Adipose tissue (tissue), 3 donors: ENCODE results near the gene COL16A1. TPM values are rescaled to one million over a fixed set of nuclear protein-coding genes. Genes with fewer than 3 reads are reported as not detected.
"Not testable (repeated sequence)": the region's sequence is repeated elsewhere in the genome, so short reads cannot be mapped to it uniquely, and the experiment has no call there.

Experiments used
- H3K27ac ChIP-seq: one replicate; pipeline ENCODE4 v1.5.1; 2013; ENCODE audit warnings: low read depth, low read length
- whole genome bisulfite sequencing, 3 donors: extraction: QIAGEN DNeasy Blood & Tissue Kit; methylation state at CpG; one replicate each; pipeline ENCODE4 v1.1.7; 2013; 5-methylcytosine and 5-hydroxymethylcytosine counted together
- polyA plus RNA-seq, 3 donors: library from polyadenylated mRNA; stranded (reverse); fragments of 200-250 nt; gene quantifications; one replicate each; pipeline ENCODE4 v1.2.3, GENCODE V29; 2013
- donor health status: healthy with polysubstance abuse.
- donor health status: Bipolar disorder and iron deficiency.
- donor health status: healthy.

Gene COL16A1
- polyA plus RNA-seq, 3 donors, result 4.3 to 30.4 (median 19.0) TPM

DNA sequence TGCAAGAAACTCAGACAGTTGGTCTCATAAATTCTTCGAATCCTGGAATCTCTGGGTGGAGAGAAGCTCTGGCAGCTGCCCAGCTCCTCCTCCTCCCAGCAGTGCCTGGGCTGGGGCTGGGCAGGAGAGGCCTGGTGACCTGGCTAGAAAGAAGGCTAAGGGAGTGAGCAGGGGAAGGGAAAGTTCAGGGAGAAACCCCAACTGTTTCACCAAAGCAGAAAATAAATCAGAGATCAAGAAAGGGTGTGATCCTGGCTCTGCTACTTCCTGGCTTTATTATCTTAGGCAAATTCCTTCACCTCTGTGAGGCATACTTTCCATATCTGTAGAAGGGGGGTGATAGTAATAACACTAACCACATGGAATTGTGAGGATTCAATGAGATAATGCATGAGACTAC is 8.8 kb upstream of the COL16A1 start:
- 21 to 25% (median 25%) methylated on average over 1 of the region's 1 CpG for WGBS, 3 donors

DNA sequence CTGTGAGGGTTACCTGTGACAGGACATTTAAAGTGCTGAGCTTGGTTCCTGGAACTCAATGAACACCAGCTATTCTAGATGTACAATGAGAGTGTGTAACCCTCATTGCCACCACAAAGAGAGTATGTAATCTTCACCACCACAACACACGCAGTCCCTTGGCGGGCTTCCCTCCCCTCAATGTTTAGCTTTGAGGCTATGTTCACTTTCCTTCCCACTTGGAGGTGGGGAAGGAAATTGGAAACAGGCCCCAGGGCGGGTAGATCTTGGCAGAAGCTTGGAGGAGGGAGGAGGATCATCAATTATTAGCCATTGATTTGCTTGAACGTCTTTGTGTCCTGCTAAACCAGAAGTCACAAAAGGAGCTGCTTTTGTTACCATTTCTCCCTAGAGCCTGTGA is 8.3 kb upstream of the COL16A1 start:
- WGBS, 3 donors, result 51 to 59% (median 56%) methylated on average over 4 of the region's 4 CpGs
- no peak overlapping the region for H3K27ac ChIP-seq

More for the DNA sequence above, 8.8 kb upstream of the COL16A1 start:
- no peak overlapping the region for H3K27ac ChIP-seq

DNA sequence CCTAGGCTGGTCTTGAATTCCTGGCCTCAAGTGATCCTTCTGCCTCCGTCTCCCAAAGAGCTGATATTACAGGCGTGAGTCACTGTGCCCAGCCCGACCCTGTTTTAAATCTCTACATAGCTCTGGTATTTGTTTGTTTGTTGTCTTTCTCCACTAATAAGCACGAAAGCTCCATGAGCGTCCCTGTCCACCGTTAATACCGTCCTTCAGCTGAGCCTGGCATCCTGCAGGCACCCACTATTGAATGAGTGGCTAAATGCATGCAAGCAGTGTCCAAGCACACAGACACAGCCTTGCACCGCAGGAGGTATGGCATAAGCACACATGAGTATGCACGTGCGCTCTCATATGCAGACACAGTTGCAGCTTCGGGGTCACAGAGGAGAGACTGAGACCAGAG is 4.5 kb upstream of the COL16A1 start:
- H3K27ac ChIP-seq, result no peak overlapping the region
- WGBS, 3 donors, result 83 to 88% (median 84%) methylated on average over 11 of the region's 11 CpGs

DNA sequence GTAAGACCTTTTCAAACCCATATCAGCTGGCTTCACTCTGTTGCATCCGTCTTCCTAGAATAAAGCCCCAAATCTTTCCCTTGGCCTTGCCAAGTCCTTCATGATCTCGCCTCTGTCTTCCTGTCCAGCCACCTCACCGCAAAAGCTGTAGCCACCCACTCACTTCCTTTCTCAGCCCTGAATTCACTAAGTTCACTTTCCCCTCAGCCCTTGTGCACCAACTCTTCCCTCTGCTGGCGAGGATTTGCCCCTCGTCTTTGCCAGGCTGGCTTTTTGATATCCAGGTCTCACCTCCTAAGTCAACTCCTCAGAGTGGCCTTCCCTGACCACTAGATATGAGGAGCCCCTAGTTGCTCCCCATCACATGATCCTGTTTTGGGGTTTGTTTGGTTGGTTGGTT is 3.9 kb upstream of the COL16A1 start:
- H3K27ac ChIP-seq, result no peak overlapping the region
- 20 to 59% (median 23%) methylated on average over 5 of the region's 5 CpGs for WGBS, 3 donors

DNA sequence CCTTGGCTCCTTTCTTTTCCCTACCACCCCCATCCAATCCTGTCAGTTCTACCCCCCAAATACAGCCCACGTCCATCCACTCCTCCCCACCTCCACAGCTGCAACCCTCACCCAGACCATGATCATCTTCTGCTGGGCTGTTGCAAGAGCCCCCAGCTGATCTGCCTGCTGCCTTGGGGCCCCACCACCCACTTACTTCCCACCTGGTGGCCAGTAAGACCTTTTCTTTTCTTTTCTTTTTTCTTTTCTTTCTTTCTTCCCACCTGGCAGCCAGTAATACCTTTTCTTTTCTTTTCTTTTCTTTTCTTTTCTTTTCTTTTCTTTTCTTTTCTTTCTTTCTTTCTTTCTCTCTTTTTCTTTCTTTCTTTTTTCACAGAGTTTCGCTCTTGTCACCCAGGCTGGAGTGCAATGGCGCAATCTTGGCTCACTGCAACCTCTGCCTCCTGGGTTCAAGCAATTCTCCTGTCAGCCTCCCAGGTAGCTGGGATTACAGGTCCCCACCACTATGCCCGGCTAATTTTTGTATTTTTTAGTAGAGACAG is 3.3 kb upstream of the COL16A1 start:
- 77 to 86% (median 85%) methylated on average over 4 of the region's 4 CpGs for WGBS, 3 donors
- H3K27ac ChIP-seq, result not testable (repeated sequence)

DNA sequence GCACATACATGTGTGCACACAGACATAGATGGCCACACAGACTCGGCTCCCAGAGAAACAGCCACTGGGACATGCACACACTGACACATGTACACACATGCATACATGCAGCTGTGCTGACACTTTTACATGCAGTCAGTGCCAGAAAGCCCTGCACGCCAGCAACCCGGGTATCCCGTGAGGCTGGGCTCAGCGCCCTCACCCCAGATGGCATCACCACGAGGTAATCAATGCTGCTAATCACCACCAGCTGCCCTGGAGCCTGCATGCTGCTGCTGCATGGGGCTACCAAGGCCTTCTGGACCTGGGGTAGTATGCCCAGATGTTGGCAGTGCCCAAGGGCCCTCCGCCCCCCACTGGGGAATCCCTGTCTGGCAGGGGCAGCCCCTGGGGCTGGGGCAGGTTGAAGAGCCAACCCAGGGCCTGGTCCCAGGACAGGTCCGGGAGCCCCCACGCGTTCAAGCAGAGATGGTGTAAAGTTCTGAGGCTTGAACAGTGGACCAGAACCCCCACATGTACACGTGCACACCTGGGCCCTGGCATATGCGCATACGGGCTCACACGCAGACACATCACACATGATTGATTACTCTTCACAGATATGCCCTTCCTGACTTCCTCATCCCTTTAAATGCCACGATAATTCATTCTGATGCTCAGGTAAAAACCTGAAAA is 2.7 kb upstream of the COL16A1 start:
- 72 to 85% (median 83%) methylated on average over 15 of the region's 15 CpGs for WGBS, 3 donors
- no peak overlapping the region for H3K27ac ChIP-seq

DNA sequence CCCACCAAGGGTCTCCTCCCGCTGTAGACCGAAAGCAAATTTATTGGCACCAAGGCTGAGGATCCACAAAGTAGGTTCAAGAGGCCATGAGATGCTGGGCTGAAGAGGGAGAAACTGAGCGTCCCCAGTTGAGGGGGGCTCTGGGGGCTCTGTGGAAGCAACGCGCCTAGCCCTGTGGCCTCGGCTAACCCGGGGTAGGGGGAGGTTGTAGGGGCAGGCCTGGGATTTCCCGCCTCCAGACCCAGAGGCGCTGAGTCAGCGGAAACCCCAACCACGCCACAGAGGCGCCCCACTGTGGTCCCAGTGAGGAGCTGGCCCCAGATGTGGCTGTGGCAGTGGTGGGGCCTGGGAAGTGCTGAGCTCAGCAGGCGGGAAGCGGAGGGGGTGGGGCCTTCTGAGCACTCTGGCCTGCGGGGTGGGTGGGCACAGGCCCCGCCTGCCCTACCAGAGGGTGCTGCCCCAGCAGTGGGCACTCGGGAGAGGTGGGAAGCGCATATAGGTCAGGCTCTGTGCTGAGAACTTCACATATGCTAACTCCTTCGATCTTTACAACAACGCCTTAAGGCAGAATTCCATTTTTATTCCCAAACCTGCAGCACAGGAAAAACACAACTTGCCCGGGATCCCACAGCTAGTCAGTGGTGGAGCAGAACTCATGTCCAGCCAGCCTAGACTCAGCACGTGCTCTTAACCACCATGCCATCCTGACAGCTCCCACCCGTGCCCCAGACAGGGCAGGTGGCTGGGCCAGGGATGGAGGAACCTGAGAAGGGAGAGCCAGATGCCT is 1.5 kb upstream of the COL16A1 start:
- 27 to 35% (median 32%) methylated on average over 20 to 23 of the region's 23 CpGs for WGBS, 3 donors
- H3K27ac ChIP-seq, result no peak overlapping the region

DNA sequence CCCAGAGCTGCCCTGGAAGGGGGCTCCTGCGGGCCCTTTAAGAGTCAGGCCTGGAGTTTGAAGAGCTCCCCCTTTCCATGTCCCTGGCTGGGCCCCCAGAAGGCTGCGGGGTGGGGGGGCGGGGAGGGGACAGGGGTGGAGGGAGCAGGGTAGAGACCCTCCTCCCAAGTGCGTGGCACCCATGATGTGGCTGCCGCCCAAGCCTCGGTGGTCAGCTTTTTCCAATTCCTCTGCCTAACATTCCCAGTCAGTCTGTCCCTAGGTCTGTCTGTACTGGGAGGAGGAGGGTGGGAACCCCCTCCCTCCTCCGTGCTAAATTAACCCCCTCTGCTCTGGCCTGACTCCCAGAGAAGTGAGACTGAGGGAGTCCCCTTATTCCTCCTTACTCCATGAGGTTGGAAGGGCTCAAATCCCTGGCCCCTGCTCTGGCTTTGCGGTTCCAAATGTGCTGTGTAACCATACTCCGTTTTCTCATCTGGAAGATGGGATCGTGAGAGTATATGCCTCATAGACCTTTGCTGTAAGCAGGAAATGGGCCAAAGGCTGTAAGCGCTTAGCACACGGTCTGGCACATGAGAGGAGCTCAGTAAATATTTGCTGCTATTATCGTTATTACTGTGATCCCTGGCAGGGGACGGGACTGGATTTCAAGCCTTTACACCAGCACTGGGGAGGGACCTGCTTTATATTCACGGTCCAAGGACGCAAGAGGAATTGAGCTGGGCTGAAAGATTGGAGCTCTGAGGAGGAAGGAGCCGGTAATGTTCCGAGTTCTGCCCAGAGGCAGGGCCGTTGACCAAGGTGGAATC is 658 bp upstream of the COL16A1 start:
- H3K27ac ChIP-seq, result no peak overlapping the region
- 7 to 21% (median 8%) methylated on average over 18 to 19 of the region's 19 CpGs for WGBS, 3 donors

DNA sequence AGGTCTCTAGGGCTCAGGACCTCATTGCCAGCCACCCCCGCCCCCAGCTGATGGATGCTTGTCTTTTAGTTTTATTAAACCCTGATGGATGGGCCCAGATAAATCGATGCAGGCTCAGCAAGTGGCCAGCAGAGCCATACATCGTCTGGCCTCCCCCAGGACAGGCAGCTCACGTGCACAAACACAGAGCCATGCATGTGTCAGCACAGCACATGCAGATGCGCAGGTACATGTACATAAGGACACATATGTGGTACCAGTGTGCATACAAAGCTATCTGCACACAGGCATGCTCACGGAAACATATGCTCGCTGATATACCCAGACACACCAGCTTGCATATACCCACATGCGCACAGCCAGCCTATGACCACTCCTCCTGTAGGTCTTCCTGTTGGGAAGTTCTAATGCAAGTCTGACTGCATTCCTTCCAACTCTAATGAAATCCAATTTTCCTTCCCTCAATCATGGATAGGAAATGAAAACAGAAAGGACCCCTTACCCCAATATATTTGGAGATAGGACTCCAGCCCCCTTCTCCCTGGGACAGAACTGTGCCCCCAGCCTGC is 897 bp downstream of the COL16A1 start:
- 79 to 84% (median 80%) methylated on average over 8 of the region's 8 CpGs for WGBS, 3 donors

DNA sequence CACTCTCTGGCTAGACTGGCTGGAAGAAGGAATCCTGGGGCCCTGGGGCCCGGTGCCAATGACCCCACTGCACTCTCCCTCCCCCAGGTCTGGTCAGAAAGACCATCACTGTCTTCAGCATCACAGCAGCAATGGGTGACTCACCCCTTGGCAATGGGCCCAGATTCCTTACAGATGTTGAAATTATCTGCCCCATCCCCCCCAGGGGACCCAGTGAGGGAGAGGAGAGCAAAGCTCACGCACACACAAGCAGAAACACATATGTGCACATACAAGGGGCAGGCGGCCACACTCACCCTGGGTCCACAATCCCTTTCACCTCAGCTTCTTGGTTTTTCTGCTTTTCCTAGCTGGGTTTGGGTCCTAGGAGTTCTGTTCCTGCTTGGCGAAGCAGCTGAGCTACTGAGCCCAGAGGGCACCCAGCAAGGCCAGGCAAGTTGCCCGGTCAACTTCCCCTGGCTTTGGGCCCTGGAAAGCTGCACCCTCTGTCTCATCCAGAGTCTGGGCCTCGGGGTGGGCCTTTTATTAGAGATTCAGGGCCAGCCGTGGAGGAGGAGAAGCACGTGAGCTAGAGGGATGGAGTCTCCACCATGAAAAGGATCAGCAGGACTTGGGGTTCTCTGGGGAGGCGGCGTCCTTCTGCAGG is 2.6 kb downstream of the COL16A1 start:
- H3K27ac ChIP-seq, result no peak overlapping the region
- WGBS, 3 donors, result 47 to 59% (median 47%) methylated on average over 10 of the region's 10 CpGs

More for the DNA sequence above, 897 bp downstream of the COL16A1 start:
- no peak overlapping the region for H3K27ac ChIP-seq

DNA sequence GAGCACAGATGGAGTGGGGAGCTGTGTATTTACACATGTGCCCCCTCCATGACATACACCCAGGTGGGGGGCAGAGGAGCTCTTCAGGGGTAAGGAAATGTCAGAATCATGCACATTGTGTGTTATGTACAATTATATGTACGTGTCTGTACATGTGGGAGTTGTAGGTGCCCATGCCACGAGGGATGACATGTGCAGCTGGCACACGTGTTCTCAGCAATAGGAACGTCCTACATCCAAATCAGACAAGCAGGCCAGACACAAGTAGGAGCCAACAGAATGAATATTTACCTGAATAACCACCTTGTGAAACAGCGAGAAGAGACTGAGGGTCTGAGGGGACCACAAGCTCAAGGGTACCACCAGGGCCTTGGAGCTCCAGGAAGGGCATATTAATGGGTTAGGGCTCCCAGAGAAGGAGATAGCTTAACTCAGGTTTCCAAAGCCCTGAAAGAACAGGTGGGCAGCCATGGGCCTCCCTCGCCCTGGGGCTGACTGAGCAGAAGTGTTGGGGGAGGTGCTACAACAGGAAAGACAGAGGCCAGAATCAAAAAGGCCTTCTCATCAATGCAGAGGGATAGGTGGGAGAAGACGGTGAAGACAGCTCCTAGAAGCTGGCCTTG is 3.2 kb downstream of the COL16A1 start:
- 60 to 74% (median 62%) methylated on average over 7 of the region's 7 CpGs for WGBS, 3 donors

DNA sequence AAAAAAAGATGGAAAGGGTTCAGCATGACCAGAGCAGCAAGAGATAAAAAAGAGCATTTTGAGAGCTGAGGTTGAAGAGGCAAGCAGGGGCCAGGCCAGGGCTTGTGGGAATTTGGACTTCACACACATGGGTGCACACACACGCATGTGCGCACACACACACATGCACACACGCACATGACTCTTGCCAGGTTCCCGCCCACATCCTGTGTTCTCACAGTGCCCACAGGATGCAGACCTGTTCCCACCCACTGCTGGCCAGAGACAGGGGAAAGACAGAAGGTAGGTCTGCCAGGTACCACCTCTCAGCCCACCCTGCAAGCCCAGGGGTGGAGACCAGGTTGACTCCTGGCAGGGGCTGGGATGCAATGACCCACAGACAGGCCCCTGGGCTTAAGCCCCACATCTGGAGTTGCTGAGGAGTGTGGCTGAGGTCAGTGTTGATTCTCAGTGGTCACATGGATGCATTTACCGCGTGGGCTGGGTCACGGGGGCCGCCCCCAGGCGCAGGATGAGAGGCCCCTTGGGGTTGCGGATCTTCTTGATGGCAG is 4.4 kb downstream of the COL16A1 start:
- no peak overlapping the region for H3K27ac ChIP-seq

More for the DNA sequence above, 3.2 kb downstream of the COL16A1 start:
- no peak overlapping the region for H3K27ac ChIP-seq

DNA sequence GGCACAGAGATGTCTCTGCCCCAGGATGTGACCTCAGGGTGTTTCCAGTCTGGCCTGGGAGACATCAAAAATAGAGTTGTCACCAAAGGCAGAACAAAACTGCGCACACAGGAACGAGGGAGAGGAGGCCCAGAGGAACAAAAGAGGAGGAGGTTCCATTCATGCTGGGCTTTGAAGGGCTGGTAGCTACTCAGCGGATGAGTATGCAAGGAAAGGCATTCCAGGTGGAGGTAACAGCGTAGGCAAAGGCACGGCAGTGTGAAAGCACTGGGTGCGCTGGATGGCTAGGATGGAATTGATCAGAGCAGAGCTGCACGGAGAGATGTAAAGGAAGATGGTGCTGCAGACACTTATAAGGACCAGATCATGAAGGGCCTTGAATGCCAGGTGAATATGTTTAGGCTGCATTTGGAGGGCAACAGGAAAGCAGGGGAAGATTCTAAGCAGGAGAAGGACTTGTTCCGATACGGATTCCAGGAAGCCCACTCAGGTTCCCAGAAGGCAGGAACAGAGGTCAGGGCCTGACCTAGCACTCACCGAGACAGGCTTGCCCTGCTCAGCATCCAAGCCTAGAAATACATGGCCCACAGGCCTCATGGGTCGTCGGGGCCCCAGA is 6.3 kb downstream of the COL16A1 start:
- H3K27ac ChIP-seq, result no peak overlapping the region
- WGBS, 3 donors, result 80 to 86% (median 85%) methylated on average over 12 of the region's 12 CpGs

More for the DNA sequence above, 4.4 kb downstream of the COL16A1 start:
- 65 to 85% (median 75%) methylated on average over 10 of the region's 10 CpGs for WGBS, 3 donors

DNA sequence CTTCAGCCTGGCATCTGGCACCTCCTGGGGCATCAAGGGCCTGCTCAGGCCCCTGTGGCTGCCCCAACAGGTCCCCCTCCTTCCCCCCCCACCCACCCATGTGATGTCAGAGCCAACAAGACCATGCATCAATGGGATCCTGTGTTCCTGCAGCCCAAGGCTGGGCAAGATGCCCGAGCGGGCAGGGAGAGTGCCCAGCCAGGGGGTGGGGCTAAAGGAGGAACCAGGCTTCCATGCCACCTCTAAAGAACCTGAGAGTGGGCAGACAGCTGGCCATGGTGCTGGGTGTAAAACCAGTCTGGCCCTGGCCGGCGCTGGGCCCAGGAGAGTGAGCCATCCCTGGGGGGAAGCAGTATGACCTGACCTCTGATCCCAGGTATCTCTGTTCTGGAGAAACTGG is 7.6 kb downstream of the COL16A1 start:
- H3K27ac ChIP-seq, result no peak overlapping the region
- WGBS, 3 donors, result 81 to 90% (median 88%) methylated on average over 4 of the region's 4 CpGs

DNA sequence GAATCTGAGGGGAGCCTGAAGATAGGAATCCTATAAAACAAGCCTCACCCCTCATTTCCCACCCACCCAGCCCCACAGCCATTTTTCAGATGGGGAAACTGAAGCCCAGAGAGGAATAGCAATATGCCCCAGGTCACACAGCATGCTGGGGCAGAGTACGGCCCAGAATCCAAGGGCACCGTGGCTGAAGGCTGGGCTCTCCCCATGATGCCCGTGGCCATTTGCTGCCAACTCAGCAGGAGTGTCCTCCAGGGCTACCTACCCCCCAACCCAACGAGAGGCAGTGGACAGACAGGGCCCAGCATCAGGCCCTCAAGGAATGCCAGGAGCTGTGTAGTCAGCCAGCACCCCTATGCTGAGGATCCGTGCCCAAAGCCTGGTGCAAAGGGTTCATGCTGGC is 8.5 kb downstream of the COL16A1 start:
- 85 to 89% (median 87%) methylated on average over 5 of the region's 5 CpGs for WGBS, 3 donors
- no peak overlapping the region for H3K27ac ChIP-seq

DNA sequence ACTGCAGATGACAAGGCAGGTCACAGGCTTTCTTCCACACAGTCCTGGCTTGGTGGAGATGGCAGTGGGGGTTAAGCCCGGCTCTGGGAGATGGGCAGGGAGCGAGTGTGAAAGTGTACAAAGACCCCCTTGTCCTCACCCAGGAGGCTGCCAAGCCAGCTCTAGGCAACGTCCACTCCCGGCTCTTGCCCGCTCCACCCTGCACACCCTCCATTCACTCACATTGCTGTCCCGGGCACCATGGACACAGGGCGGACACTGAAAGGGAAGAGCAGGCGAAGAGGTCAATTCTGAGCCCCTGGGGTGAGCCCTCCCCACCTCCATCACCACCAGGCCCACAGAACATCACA is 8.9 kb downstream of the COL16A1 start:
- WGBS, 3 donors, result 76 to 93% (median 92%) methylated on average over 8 of the region's 8 CpGs

More for the DNA sequence above, 8.9 kb downstream of the COL16A1 start:
- H3K27ac ChIP-seq, result no peak overlapping the region
